Measurements from ENCODE around the gene ELMO2.

The ELMO2 gene

DNA sequence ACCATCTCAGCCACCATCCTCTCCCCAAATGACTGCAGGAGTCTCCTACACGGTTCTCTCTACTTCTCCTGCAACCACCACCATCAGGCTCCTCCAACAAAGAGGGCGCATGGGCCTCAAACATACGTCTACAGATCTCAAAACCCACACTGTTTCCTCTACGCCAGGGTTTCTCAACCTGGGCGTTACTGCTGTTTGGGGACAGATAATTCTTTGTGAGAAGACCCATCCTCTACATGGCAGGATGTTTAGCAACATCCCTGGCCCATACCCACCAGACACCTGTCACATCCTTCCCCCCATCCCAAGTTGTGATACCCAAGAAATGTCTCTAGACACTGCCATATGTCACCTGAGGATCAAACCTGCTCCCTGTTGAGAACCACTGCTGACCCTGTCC, 45.0 kb downstream of the ELMO2 start:
- TF ChIP-seq CTCF (IDR thresholded peaks at IDR 0.05; ENCODE audit: extremely low read depth, insufficient read depth, missing control alignments), result no peak
- in situ Hi-C loops (cut with MboI; ENCODE audit: low pct_unique_long_range_greater_than_20kb, low sequenced_read_pairs, unreplicated experiment), result no loop called here
- peak; percentile 8 for DNase-seq (ENCODE audit: low spot score)

DNA sequence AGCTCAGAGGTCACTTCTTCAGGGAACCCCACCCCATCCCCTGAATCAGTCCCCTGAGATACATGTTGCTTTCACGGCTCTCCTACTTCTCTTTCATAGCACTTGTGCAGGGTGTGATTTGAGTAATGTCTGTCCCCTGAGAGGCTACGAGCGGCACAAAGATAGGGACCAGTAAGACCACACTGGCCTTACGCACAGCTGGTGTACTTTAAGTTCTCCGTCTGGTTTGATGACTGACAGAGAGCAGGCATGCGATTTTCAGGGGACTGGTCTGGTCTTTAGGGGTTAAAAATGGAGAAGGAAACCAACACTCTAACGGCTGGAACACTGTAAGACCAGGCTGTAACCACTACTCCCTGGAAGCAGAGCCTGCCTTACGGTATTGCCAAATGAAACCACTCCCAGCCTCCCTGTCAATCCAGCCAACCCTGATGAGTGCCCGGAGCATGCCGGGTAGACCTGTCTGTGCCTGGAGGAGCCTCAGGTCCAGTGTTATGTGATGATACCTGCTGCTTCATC, 47.1 kb downstream of the ELMO2 start:
- in situ Hi-C loops (cut with MboI; ENCODE audit: low pct_unique_long_range_greater_than_20kb, low sequenced_read_pairs, unreplicated experiment), result no loop called here
- DNase-seq (ENCODE audit: low spot score), result peak; percentile 79
- TF ChIP-seq CTCF (IDR thresholded peaks at IDR 0.05; ENCODE audit: extremely low read depth, insufficient read depth, missing control alignments), result no peak

DNA sequence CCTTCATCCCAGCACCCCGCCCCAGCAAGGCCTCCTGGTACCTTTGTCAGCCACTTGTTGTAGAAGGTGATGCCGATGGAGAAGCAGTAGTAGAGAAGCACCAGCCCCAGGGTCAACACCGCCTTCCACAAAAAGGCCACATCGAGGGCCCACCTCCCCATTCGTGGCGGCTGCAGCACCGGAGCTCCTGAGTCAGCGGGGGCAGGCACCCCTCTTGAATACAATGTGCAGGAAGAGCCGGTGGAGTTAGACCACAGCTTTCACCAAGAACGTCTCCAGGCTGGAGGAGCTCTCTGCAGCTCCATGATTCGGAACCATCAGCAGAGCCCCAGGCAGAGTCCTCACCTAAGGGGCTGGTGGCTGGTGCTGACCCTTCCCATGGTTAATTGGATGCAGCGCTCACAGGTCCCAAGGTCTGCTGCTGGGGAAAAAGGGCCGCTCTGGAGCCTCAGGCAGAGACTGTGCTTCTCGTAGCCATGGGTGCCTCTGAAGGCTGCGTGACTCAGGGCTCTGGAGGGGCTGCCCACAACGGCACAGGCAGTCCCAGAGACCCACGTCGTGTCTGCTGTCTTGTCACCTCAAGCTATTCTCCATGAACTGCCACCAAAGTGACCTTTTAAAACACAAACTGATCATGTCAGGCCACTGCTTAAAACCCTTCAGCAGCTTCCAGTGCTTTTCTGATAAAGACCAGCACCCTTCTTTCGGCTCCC, 47.9 kb downstream of the ELMO2 start:
- peak; percentile 16 for DNase-seq (ENCODE audit: low spot score)
- in situ Hi-C loops (cut with MboI; ENCODE audit: low pct_unique_long_range_greater_than_20kb, low sequenced_read_pairs, unreplicated experiment), result no loop called here
- TF ChIP-seq CTCF (IDR thresholded peaks at IDR 0.05; ENCODE audit: extremely low read depth, insufficient read depth, missing control alignments), result no peak

DNA sequence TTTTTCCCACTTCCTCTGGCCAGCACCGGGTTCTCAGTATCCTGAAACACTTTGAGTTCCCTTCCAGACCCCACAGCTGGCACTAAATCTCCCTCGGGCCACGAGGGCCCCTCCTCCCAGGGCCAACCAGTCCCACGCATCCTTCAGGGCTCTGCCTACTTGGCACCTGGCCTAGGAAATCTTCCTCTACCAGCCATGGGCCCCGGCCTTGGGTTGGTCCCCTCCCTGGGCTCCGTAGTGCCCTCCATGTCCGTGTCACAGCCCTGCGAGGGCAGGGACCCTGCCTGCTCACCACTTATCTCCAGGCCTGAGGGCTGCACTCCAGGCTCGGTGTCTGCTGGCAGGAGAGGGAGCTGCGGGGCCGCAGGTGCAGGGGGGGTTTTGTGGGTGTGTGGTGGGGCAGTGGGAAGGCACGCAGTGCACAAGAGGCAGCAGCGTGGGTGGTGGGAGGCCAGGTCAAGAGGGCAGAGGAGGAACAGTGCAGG, 49.3 kb downstream of the ELMO2 start:
- DNase-seq (ENCODE audit: low spot score), result peak; percentile 8
- in situ Hi-C loops (cut with MboI; ENCODE audit: low pct_unique_long_range_greater_than_20kb, low sequenced_read_pairs, unreplicated experiment), result no loop called here
- no peak for TF ChIP-seq CTCF (IDR thresholded peaks at IDR 0.05; ENCODE audit: extremely low read depth, insufficient read depth, missing control alignments)

DNA sequence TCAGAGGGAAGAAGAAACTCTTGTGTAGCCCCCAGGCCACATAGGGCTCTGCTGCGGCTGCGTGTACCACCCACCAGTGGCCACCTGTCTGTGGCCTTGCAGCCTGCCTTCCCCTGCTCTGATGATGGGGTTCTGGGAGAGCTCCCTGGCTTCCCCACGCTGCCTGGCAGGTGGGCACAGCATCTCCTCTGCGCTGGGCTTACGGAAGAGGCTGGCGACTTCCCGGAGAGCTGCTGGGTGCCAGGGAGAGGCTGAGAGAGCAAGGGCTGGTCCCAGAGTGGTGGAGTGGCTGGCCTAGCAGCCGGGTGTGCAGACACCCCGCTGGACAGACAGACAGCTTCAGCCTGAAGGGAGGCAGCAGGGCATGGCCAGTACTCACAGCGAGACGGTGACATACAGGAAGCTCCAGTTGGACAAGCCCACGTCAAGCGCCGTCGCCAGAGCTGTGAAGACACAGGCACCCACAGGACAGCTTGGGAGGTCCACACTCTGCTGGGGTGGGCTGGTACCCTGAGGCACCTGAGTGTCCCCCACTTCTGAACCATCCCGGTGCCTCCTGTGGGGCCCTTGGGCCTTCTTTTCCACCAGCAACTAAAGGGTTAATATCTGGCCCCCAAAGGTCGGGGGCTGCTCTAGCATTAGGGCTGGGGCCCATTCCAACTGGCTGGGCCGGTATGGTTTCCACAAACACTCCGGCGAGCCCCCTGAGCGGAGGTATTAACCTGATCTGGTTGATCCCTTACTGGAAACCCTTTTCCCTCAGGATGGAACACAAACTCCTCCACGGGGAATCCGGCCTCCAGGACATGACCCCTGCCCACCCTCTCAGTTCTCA, 50.0 kb downstream of the ELMO2 start:
- DNase-seq (ENCODE audit: low spot score), result peak; percentile 8
- in situ Hi-C loops (cut with MboI; ENCODE audit: low pct_unique_long_range_greater_than_20kb, low sequenced_read_pairs, unreplicated experiment), result no loop called here

More for the DNA sequence above, 50.0 kb downstream of the ELMO2 start:
- no peak for TF ChIP-seq CTCF (IDR thresholded peaks at IDR 0.05; ENCODE audit: extremely low read depth, insufficient read depth, missing control alignments)
